AG04450 (cell line): ENCODE data around the gene DGUOK. TPM values are rescaled to one million over a fixed set of nuclear protein-coding genes. Genes with fewer than 3 reads are reported as not detected.
"Not testable (repeated sequence)": the region's sequence is repeated elsewhere in the genome, so short reads cannot be mapped to it uniquely, and the experiment has no call there.

Source experiments
- CTCF ChIA-PET: fragments of 300-600, 350-600 bp; formaldehyde crosslinking; extraction: SDS; loops from one replicate; lab custom pipeline; 2022; ENCODE audit warnings: antibody characterized with exemption, inconsistent platforms; lab: Charles Lee
- POLR2A ChIA-PET: fragments of 350-600 bp; formaldehyde crosslinking; extraction: SDS; loops from one replicate; lab custom pipeline; 2021; ENCODE audit warnings: antibody characterized with exemption, inconsistent platforms; lab: Yijun Ruan, JAX
- DNase-seq: peaks from one replicate; pipeline ENCODE4 v3.0.0-alpha.2; 2011; ENCODE audit warnings: low read depth, low spot score
- H3K27ac ChIP-seq: one replicate; pipeline ENCODE4 v1.5.1; 2012; ENCODE audit warnings: low read depth, low read length, control low read depth
- H3K27me3 ChIP-seq: one replicate; pipeline ENCODE4 v1.6.0; 2012; ENCODE audit warnings: low read length; ENCODE audit not compliant: control insufficient read depth, insufficient read depth
- H3K4me3 ChIP-seq: 2 replicates; pipeline ENCODE4 v1.5.1; 2011; ENCODE audit warnings: mild to moderate bottlenecking, low read depth, low read length, control low read depth
- H3K9me3 ChIP-seq: 2 replicates; pipeline ENCODE4 v1.5.1; 2012; ENCODE audit warnings: low read length; ENCODE audit not compliant: control insufficient read depth, insufficient read depth
- CTCF ChIP-seq: IDR thresholded peaks from 2 replicates; pipeline ENCODE4 v1.5.1; 2011; ENCODE audit warnings: low read depth, low read length, control low read depth, inconsistent platforms
- polyA minus RNA-seq: library from RNA; depleted of rRNA, polyadenylated mRNA; stranded (reverse); fragments of >200 nt; gene quantifications from 2 replicates; pipeline ENCODE4 v1.2.3, GENCODE V29; 2011; rRNA and poly(A)+ RNA removed
- polyA plus RNA-seq: library from polyadenylated mRNA; depleted of rRNA; stranded (reverse); fragments of >200 nt; gene quantifications from 2 replicates; pipeline ENCODE4 v1.2.3, GENCODE V29; 2011; rRNA removed

DGUOK gene
- polyA plus RNA-seq: 101 TPM in 2 replicates
- 22.3 and 22.4 TPM in 2 replicates for polyA minus RNA-seq

- H3K27me3 ChIP-seq: no peaks in the 10 kb centered on the region
- peaks cover 3% of the 10 kb centered on the region; the same call in 1 of the 2 replicates for H3K9me3 ChIP-seq
- POLR2A ChIA-PET: interaction anchor here (0.6 to 1.0 kb wide), 3 partner anchors 34 to 272 kb away, joined by 3 to 5 read pairs (median 4); partner anchors contain the start of genes ACTG2 and MTHFD2
- TF ChIP-seq CTCF: no peak
- peak within 1 kb of the TSS; percentile 97 for H3K27ac ChIP-seq
- CTCF ChIA-PET: no interaction called here
- peak within 1 kb of the TSS; percentile 91 for H3K4me3 ChIP-seq
- peak; percentile 98 for DNase-seq
Observed at GRCh38 chr2:73926493-73927327, at the start of gene DGUOK. Gene DGUOK (plus strand): TSS chr2:73926880. CDS start chr2:73926911, 31 bp downstream.

GRCh38 chr2:73877071-73877802 is 49.4 kb upstream of the DGUOK start:
- no peaks in the 10 kb centered on the region for H3K9me3 ChIP-seq
- CTCF ChIA-PET: no interaction called here
- no peak overlapping the region for H3K27ac ChIP-seq
- POLR2A ChIA-PET: no interaction called here
- DNase-seq: no peak
- no peaks in the 10 kb centered on the region for H3K27me3 ChIP-seq
- no peak overlapping the region for H3K4me3 ChIP-seq
- TF ChIP-seq CTCF: no peak

- DNase-seq, H3K27me3 ChIP-seq, H3K27ac ChIP-seq, H3K4me3 ChIP-seq, H3K9me3 ChIP-seq, POLR2A ChIA-PET, CTCF ChIA-PET: not testable (repeated sequence)
Observed at GRCh38 chr2:73877984-73878383, 48.7 kb upstream of the DGUOK start.

DNA sequence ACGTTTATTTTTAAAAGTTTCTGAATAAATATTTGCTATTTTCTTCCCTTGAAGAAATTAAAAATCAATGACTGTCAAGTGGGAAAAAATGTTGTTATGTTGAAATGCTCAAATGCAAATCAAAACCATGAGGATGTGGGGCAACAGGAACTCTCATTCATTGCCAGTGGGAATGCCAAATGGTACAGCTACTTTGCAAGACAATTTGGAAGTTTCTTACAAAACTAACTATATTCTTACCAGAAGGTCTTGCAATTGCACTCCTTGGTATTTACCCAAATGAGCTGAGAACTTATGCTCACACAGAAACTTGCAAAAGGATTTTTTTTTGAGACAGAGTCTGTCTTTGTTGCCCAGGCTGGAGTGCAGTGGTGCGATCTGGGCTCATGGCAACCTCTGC is 41.3 kb upstream of the DGUOK start:
- CTCF ChIA-PET: no interaction called here
- Histone ChIP-seq H3K9me3 (no peaks in the 10 kb centered on the region), H3K4me3 (no peak overlapping the region), H3K27me3 (no peaks in the 10 kb centered on the region), H3K27ac (no peak overlapping the region)
- DNase-seq: no peak
- POLR2A ChIA-PET: no interaction called here
- TF ChIP-seq CTCF: no peak

DNA sequence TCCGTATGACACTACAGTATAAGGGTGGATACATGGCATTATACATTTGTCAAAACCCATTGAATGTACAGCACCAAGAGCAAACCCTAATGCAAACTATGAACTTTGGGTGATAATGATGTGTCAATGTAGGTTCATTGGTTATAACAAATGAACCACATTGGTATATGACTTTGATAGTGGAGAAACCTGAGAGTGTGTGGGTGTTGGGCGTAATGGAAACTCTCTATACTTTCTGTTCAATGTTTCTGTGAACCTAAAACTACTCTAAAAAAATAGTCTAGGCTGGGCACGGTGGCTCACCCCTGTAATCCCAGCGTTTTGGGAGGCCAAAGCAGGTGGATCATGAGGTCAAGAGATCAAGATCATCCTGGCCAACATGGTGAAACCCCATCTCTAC is 40.3 kb upstream of the DGUOK start:
- POLR2A ChIA-PET: no interaction called here
- Histone ChIP-seq H3K27ac (no peak overlapping the region), H3K4me3 (no peak overlapping the region), H3K9me3 (no peaks in the 10 kb centered on the region), H3K27me3 (no peaks in the 10 kb centered on the region)
- CTCF ChIA-PET: no interaction called here
- TF ChIP-seq CTCF: no peak
- no peak for DNase-seq

DNA sequence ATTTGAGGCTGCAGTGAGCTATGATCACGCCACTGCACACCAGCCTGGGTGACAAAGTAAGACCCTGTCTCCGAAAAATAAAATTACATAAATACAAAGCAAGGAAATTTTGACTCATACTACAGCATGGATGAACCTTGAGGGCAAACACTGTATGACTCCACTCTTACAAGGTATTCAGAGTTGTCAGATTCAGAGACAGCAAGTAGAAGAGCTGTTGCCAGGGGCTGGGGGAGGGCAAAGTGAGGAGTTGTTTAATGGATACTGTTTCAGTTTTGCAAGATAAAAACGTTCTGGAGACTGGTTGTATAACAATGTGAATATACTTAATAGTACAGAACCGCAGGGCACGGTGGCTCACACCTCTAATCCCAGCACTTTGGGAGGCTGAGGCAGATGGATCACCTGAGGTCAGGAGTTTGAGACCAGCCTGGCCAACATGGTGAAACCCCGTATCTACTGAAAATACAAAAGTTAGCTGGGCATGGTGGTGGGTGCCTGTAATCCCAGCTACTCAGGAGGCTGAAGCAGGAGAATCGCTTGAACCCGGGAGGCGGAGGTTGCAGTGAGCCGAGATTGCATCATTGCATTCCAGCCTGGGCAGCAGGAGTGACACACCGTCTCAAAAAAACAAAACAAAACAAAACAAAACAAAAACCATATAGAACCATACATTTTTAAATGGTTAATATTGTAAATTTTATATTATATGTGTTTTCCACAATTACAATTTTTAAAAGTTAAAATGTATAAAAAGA is 38.9 kb upstream of the DGUOK start:
- H3K27ac ChIP-seq, H3K4me3 ChIP-seq, H3K27me3 ChIP-seq, POLR2A ChIA-PET, H3K9me3 ChIP-seq, DNase-seq: not testable (repeated sequence)
- CTCF ChIA-PET: interaction anchor here (0.6 kb wide), 1 partner anchor 66 kb away, joined by 3 read pairs; no protein-coding TSS in a partner anchor
